ENCODE data around the gene SYCN. TPM values are rescaled to one million over a fixed set of nuclear protein-coding genes. Genes with fewer than 3 reads are reported as not detected.

SYCN gene
- total RNA-seq, 1 donor from 2014 or later = not detected

DNA sequence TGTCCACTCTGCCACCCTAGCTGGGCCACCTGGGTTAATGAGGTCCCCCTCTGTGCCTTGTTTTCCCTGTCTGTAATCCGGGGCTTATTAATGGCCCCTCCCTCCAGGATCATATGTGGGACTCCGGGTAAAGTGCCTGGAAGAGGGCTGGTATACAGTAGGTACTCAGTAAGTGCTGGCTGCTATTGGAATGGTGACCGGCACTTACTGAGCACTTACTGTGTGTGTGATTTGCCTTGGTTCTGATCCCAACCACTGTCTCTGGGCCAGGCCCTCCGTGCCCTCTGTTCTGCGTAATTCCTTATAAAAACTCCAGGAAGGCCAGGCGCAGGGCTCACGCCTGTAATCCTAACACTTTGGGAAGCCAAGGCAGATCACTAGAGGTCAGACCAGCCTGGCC is 38.2 kb downstream of the SYCN start:
- no peak overlapping the region for H3K4me3 ChIP-seq (ENCODE audit: low read depth, low read length)
- TF ChIP-seq, protein P1, sequence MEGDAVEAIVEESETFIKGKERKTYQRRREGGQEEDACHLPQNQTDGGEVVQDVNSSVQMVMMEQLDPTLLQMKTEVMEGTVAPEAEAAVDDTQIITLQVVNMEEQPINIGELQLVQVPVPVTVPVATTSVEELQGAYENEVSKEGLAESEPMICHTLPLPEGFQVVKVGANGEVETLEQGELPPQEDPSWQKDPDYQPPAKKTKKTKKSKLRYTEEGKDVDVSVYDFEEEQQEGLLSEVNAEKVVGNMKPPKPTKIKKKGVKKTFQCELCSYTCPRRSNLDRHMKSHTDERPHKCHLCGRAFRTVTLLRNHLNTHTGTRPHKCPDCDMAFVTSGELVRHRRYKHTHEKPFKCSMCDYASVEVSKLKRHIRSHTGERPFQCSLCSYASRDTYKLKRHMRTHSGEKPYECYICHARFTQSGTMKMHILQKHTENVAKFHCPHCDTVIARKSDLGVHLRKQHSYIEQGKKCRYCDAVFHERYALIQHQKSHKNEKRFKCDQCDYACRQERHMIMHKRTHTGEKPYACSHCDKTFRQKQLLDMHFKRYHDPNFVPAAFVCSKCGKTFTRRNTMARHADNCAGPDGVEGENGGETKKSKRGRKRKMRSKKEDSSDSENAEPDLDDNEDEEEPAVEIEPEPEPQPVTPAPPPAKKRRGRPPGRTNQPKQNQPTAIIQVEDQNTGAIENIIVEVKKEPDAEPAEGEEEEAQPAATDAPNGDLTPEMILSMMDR (conservative IDR thresholded peaks at IDR 0.05; ENCODE audit: low read depth, low read length) = no peak
- no peak for DNase-seq (ENCODE audit: low read depth)

DNA sequence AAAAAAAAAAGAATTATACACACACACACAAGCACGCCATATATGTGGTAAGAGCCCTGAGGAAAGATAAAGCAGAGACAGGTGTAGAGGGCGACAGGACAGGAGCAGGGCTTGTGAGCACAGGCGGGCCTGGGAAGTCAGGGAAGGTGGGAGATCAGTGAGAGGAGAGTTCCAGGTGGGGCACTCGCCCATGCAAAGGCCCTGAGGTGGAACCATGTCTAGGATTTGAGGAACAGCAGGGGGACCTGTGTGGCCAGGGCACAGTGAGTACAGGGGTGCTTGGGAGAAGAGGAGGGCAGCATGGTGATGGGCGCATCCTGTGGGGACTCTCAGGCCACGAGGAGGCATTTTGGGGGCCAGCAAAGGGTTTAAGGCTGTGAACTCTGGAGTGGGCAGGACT is 39.8 kb downstream of the SYCN start:
- DNase-seq (ENCODE audit: low read depth) = no peak
- TF ChIP-seq, protein P1 (conservative IDR thresholded peaks at IDR 0.05; ENCODE audit: low read depth, low read length) = no peak
- no peak overlapping the region for H3K4me3 ChIP-seq (ENCODE audit: low read depth, low read length)

DNA sequence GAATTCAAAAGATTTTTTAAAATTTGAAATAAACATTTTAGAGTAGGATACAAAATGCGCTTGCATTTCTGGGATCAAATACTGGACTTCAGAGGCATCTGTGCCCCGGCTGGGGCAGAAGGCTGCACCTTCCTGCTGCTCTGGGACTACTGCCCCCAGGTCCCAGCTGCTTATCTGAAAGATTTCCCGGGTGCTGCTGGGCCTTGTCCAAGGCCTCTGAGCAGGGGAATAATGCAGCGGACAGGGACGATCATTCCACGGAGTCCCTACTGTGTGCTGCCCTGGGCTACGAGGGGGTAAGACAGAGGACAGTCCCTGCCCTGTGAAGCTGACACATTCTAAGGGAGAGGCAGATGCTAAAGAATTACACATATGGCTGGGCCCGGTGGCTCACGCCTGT is 40.4 kb downstream of the SYCN start:
- DNase-seq (ENCODE audit: low read depth) = no peak
- H3K4me3 ChIP-seq (ENCODE audit: low read depth, low read length) = no peak overlapping the region
- TF ChIP-seq, protein P1 (conservative IDR thresholded peaks at IDR 0.05; ENCODE audit: low read depth, low read length) = no peak

DNA sequence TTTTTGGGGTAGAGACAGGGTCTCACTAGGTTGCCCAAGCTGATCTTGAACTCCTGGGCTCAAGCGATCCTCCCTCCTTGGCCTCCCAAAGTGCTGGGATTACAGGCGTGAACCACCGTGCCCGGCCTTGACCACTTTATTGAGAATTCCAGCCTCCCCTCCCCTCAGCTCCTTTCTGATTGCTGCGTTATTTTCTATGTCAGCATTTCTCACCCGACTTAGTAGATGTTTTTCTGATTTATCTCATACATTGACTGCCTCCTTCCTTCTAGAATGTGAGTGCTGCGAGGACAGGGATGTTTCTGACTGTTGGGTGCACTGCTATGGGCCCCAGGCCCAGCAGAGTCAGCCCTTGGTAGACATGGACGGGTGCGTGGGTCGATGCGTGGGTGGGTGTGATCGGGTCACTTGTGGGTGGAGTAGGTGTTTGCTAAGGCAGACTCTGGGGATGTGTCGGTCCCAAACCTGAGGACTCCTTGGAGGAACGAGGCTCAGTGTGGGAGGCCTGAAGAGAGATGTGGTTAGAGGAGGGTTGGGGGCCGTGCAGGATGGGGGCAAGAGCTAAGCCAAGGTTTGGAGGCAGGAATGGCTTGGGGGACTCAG is 41.5 kb downstream of the SYCN start:
- DNase-seq (ENCODE audit: low read depth) = no peak
- TF ChIP-seq, protein P1 (conservative IDR thresholded peaks at IDR 0.05; ENCODE audit: low read depth, low read length) = no peak
- H3K4me3 ChIP-seq (ENCODE audit: low read depth, low read length) = no peak overlapping the region

DNA sequence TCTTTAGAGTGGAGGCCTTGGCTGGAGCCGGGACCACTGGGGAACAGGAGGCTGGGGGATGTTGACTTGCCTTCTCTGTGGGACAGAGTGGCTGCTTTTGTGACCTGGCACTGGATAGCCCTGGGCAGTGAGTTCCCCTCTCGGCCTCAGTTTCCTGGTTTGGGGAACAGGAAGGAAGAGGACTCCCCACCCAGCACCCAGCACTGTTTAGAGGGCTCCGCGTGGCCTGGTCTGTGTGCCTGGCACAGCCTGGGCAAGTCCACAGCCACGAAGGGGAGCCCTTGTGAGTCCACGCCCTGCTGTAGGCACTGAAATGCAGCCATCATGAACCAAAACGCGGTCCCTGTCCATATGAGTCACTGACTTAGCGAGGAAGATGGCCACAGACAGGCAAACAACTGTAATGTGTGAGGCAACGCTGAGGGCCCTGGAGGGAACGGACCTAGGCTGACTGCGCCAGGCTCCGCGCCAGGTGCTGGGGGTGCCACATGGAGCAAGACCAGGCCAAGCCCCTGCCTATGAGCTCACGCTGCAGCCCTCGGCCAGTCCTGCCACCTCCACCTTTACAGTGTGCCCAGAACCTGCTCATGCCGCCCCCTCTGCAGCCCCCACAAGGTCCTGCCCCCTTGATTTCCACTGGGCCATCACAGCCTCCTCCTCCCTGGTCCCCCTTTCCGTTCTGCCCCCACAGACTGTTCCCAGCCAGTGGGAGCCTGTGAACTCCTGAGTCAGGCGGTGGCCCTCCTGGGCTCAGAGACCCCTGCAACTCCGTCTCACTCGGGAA is 43.0 kb downstream of the SYCN start:
- TF ChIP-seq, protein P1 (conservative IDR thresholded peaks at IDR 0.05; ENCODE audit: low read depth, low read length) = no peak
- H3K4me3 ChIP-seq (ENCODE audit: low read depth, low read length) = no peak overlapping the region
- DNase-seq (ENCODE audit: low read depth) = no peak

DNA sequence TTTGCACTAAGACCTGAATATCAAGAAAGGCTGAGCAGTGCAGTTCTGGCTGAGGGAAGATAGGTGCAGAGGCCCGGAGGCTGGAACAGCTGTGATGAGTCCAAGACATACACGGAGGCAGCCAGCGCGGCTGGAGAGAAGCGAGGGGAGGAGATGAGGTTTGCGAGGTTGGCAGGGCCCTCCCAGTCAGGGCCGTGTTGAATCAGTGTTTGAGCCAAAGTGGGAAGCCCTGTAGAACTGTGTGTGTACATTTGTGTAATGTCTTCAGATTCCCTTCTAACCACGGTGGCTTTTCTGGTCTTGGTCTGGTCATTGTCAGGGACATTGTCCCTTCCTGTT is 43.6 kb downstream of the SYCN start:
- no peak for DNase-seq (ENCODE audit: low read depth)
- TF ChIP-seq, protein P1 (conservative IDR thresholded peaks at IDR 0.05; ENCODE audit: low read depth, low read length) = no peak
- H3K4me3 ChIP-seq (ENCODE audit: low read depth, low read length) = no peak overlapping the region
